CD14-positive monocyte (primary cell): ENCODE data around the gene ACSF3. TPM values are rescaled to one million over a fixed set of nuclear protein-coding genes. Genes with fewer than 3 reads are reported as not detected.
"Not testable (repeated sequence)": the region's sequence is repeated elsewhere in the genome, so short reads cannot be mapped to it uniquely, and the experiment has no call there.

Source experiments
- DNase-seq, 3 donors: peaks; one replicate each; pipeline ENCODE4 v3.0.0-alpha.2; 2011 to 2022
- H2AFZ ChIP-seq: 2 replicates; pipeline ENCODE4 v1.6.0; 2012; ENCODE audit warnings: mild to moderate bottlenecking, low read depth, low read length, inconsistent platforms; ENCODE audit not compliant: insufficient read depth, poor library complexity, severe bottlenecking
- H3K27ac ChIP-seq, 2 donors: 1 replicate in 1 of 2; 2 replicates in 1 of 2; pipeline ENCODE4 v1.5.1; 2012 to 2013; ENCODE audit warnings: low read length in 2 of 2, control low read depth in 1 of 2, inconsistent platforms in 1 of 2, low read depth in 1 of 2, mild to moderate bottlenecking in 1 of 2
- H3K27me3 ChIP-seq, 2 donors: one replicate each; pipeline versions ENCODE4 v1.6.0 to v1.6.1; 2011 to 2013; ENCODE audit warnings: low read length in 2 of 2; ENCODE audit not compliant: control insufficient read depth in 2 of 2, insufficient read depth in 2 of 2
- H3K36me3 ChIP-seq, 2 donors: replicated peaks in 1 of 2; 1 replicate in 1 of 2; 2 replicates in 1 of 2; pipeline versions ENCODE4 v1.5.1 to v1.6.1; 2012 to 2013; ENCODE audit warnings: low read length in 2 of 2, control low read depth in 1 of 2, inconsistent platforms in 1 of 2, mild to moderate bottlenecking in 1 of 2; ENCODE audit not compliant: insufficient read depth in 2 of 2, control insufficient read depth in 1 of 2
- H3K4me1 ChIP-seq, 2 donors: 1 replicate in 1 of 2; 2 replicates in 1 of 2; pipeline versions ENCODE4 v1.5.1 to v1.6.1; 2012 to 2013; ENCODE audit warnings: low read length in 2 of 2, control low read depth in 1 of 2, inconsistent platforms in 1 of 2, mild to moderate bottlenecking in 1 of 2, moderate library complexity in 1 of 2; ENCODE audit not compliant: insufficient read depth in 2 of 2, control insufficient read depth in 1 of 2
- H3K4me2 ChIP-seq: replicated peaks from 2 replicates; pipeline ENCODE3; 2012; ENCODE audit warnings: low read length, moderate library complexity, mild to moderate bottlenecking; ENCODE audit not compliant: poor library complexity, severe bottlenecking; ENCODE audit errors: extremely low read depth
- H3K4me3 ChIP-seq, 3 experiments: fragments of 200-600 bp in 1 of 3; sonication (generic) in 1 of 3; replicated peaks in 1 of 3; 1 replicate in 2 of 3; 2 replicates in 1 of 3; pipeline ENCODE4 v1.5.1; 2011 to 2013; ENCODE audit warnings: low read length in 3 of 3, mild to moderate bottlenecking in 3 of 3, control low read depth in 2 of 3, low read depth in 2 of 3, inconsistent platforms in 1 of 3, moderate library complexity in 1 of 3
- H3K79me2 ChIP-seq: 2 replicates; pipeline ENCODE4 v1.6.0; 2012; ENCODE audit warnings: mild to moderate bottlenecking, control low read depth, inconsistent platforms, low read length, moderate library complexity; ENCODE audit not compliant: insufficient read depth
- H3K9ac ChIP-seq: 2 replicates; pipeline ENCODE4 v1.6.0; 2017; ENCODE audit warnings: low read length, mild to moderate bottlenecking; ENCODE audit not compliant: insufficient read depth, poor library complexity, severe bottlenecking
- H3K9me3 ChIP-seq, 2 donors: replicated peaks in 1 of 2; 1 replicate in 1 of 2; 2 replicates in 1 of 2; pipeline versions ENCODE4 v1.5.1 to v1.6.1; 2012 to 2013; ENCODE audit warnings: low read length in 2 of 2, control low read depth in 1 of 2; ENCODE audit not compliant: control insufficient read depth in 1 of 2, insufficient read depth in 1 of 2
- H4K20me1 ChIP-seq: 2 replicates; pipeline ENCODE4 v1.6.0; 2012; ENCODE audit warnings: mild to moderate bottlenecking, low read length, control low read depth, moderate library complexity; ENCODE audit not compliant: insufficient read depth
- H3K27ac Mint-ChIP-seq, 7 donors: one replicate each; pipeline ENCODE4 v1.8.0; 2020; ENCODE audit warnings: mild to moderate bottlenecking in 7 of 7, mixed read lengths in 7 of 7, moderate library complexity in 6 of 7, inconsistent platforms in 2 of 7
- H3K27me3 Mint-ChIP-seq, 3 donors: one replicate each; pipeline ENCODE4 v1.8.0; 2021 to 2022; ENCODE audit warnings: low read depth in 3 of 3, mild to moderate bottlenecking in 3 of 3, mixed read lengths in 3 of 3, moderate library complexity in 3 of 3, inconsistent platforms in 1 of 3
- H3K36me3 Mint-ChIP-seq, 2 donors: one replicate each; pipeline ENCODE4 v1.8.0; 2020; ENCODE audit warnings: mixed read lengths in 2 of 2, inconsistent platforms in 1 of 2, mild to moderate bottlenecking in 1 of 2
- H3K4me1 Mint-ChIP-seq: one replicate; pipeline ENCODE4 v1.8.0; 2020; ENCODE audit warnings: mild to moderate bottlenecking, mixed read lengths
- H3K4me3 Mint-ChIP-seq, 2 donors: one replicate each; pipeline ENCODE4 v1.8.0; 2020; ENCODE audit warnings: mild to moderate bottlenecking in 2 of 2, mixed read lengths in 2 of 2, moderate library complexity in 1 of 2
- H3K9me3 Mint-ChIP-seq, 7 donors: one replicate each; pipeline ENCODE4 v1.8.0; 2020 to 2022; ENCODE audit warnings: mixed read lengths in 7 of 7, mild to moderate bottlenecking in 6 of 7, moderate library complexity in 6 of 7, inconsistent platforms in 2 of 7
- CTCF ChIP-seq: fragments of 200-600 bp; IDR thresholded peaks from one replicate; pipeline ENCODE4 v1.8.0; 2022; ENCODE audit warnings: antibody characterized with exemption, mild to moderate bottlenecking
- WGBS: methylation state at CpG from one replicate; pipeline ENCODE4 v1.1.5; 2013; ENCODE audit warnings: missing lambda C conversion rate; ENCODE audit not compliant: insufficient coverage; 5-methylcytosine and 5-hydroxymethylcytosine counted together
- intact Hi-C, 2 donors: fragments of 100-400 bp; cut with micrococcal nuclease; formaldehyde crosslinking; loops; one replicate each; pipeline versions ENCODE4 v1.15.0 to v1.15.1; 2023
- polyA plus RNA-seq, 3 donors: library from polyadenylated mRNA; depleted of rRNA in 1 of 3; unstranded in 2 of 3; stranded (reverse) in 1 of 3; fragments of 300-500 nt in 2 of 3; fragments of >200 nt in 1 of 3; fragmentation: Illumina TruSeq in 2 of 3; gene quantifications; 1 replicate in 2 of 3; 2 replicates in 1 of 3; pipeline ENCODE4 v1.2.3, GENCODE V29; 2012 to 2021

Gene ACSF3
- polyA plus RNA-seq, 3 donors = 23.5 to 26.7 (median 26.4) TPM

GRCh38 chr16:89164847-89165680 is 71.4 kb downstream of the ACSF3 start:
- Histone ChIP-seq H3K36me3 (no peaks in the 10 kb centered on the region), H2AFZ (no peak overlapping the region), H3K4me2 (no peak overlapping the region), H3K27ac (no peak overlapping the region), H3K27me3 (peaks cover 0 to 8% of the 10 kb centered on the region in 2 donors), H4K20me1 (no peaks in the 10 kb centered on the region), H3K4me3 (no peak overlapping the region), H3K79me2 (no peaks in the 10 kb centered on the region), H3K9me3 (no peaks in the 10 kb centered on the region), H3K4me1 (peaks cover 7 to 10% of the 10 kb centered on the region in 2 donors), H3K9ac (no peak overlapping the region)
- Mint-ChIP-seq H3K27ac (no peak overlapping the region), H3K9me3 (no peaks in the 10 kb centered on the region), H3K4me3 (no peak overlapping the region), H3K4me1 (no peaks in the 10 kb centered on the region), H3K27me3 (peaks cover 0 to 30% (median 16%) of the 10 kb centered on the region in 3 donors), H3K36me3 (no peaks in the 10 kb centered on the region)
- no peak for DNase-seq
- 95% methylated on average over 11 of the region's 20 CpGs for WGBS
- no peak for TF ChIP-seq CTCF
- intact Hi-C loops = loop anchor here in 1 of 2 donors (5.0 kb wide), 1 partner anchor 308 kb away; the partner anchor contains the start of genes GALNS and TRAPPC2L

- H3K4me3 Mint-ChIP-seq = not testable (repeated sequence)
Observed at GRCh38 chr16:89165681-89165979, 72.0 kb downstream of the ACSF3 start.

More at GRCh38 chr16:89165681-89165979, 72.0 kb downstream of the ACSF3 start:
- H3K4me3 ChIP-seq, H2AFZ ChIP-seq, DNase-seq, H3K36me3 Mint-ChIP-seq, H3K36me3 ChIP-seq, H3K9me3 ChIP-seq, H3K27ac ChIP-seq, H3K9ac ChIP-seq, H3K9me3 Mint-ChIP-seq, H3K27ac Mint-ChIP-seq, H3K79me2 ChIP-seq, H4K20me1 ChIP-seq, H3K4me1 Mint-ChIP-seq, H3K4me2 ChIP-seq: not testable (repeated sequence)
- WGBS = no CpG with 5 or more reads among the region's 10 CpGs
- H3K27me3 Mint-ChIP-seq = peaks cover 6 to 34% (median 21%) of the 10 kb centered on the region in 3 donors
- Histone ChIP-seq H3K4me1 (peaks cover 8 to 13% of the 10 kb centered on the region in 2 donors), H3K27me3 (peaks cover 0 to 14% of the 10 kb centered on the region in 2 donors)
- intact Hi-C loops = loop anchor here in 1 of 2 donors (5.0 kb wide), 1 partner anchor 308 kb away; the partner anchor contains the start of genes GALNS and TRAPPC2L
